ENCODE measurements around the gene RTCA.

The RTCA gene

DNA sequence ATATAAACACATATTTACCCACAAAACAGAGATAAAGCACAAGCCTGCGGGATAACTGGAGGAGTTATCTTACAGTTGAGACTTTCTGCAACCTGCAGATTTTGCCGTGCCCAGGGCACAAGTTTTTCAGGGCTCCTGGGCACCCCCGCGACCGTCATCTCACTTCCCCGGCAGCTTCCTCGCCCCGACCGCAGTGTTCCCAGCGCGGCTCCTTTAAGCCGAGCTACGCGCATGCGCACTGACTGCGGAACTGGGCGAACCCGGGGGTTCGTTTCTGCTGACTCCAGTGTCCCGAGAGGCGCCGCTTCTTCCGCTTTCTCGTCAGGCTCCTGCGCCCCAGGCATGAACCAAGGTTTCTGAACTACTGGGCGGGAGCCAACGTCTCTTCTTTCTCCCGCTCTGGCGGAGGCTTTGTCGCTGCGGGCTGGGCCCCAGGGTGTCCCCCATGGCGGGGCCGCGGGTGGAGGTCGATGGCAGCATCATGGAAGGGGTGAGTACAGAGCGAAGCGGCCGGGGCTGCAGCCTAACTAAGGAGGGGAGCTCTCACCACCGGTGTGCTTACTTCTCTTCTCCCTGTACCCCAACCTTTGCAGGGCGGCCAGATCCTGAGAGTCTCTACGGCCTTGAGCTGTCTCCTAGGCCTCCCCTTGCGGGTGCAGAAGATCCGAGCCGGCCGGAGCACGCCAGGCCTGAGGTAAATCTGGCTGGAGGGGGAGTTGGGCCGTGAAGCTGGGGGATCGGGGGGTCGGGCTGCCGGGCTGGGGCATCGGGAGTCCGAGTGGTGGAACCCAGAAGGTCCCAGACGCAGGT, at the start of gene RTCA:
TSS of gene RTCA (plus strand) at position 286 of the 810 bp plus-strand sequence. CDS start at position 446, 160 bp downstream.
- H3K27me3 ChIP-seq (replicated peaks; ENCODE audit: control insufficient read depth, insufficient read depth, low read length): no peaks in the 10 kb centered on the region
- H3K36me3 ChIP-seq (ENCODE audit: control insufficient read depth, insufficient read depth, low read length): peaks cover 11% of the 10 kb centered on the region
- peak; percentile 93 for DNase-seq (ENCODE audit: extremely low read depth, insufficient read length)
- no peak for TF ChIP-seq CTCF (IDR thresholded peaks at IDR 0.05; ENCODE audit: insufficient read depth, low read length, poor library complexity, severe bottlenecking)
- H3K4me3 ChIP-seq (replicated peaks; ENCODE audit: low read depth, low read length): peak within 1 kb of the TSS; percentile 100

GRCh38 chr1:100217834-100218233, 48.2 kb upstream of the RTCA start:
- H3K36me3 ChIP-seq (ENCODE audit: control insufficient read depth, insufficient read depth, low read length): peaks cover 5% of the 10 kb centered on the region
- H3K27me3 ChIP-seq (replicated peaks; ENCODE audit: control insufficient read depth, insufficient read depth, low read length): no peaks in the 10 kb centered on the region
- TF ChIP-seq CTCF (IDR thresholded peaks at IDR 0.05; ENCODE audit: insufficient read depth, low read length, poor library complexity, severe bottlenecking): no peak
- no peak for DNase-seq (ENCODE audit: extremely low read depth, insufficient read length)
- H3K4me3 ChIP-seq (replicated peaks; ENCODE audit: low read depth, low read length): no peak overlapping the region

DNA sequence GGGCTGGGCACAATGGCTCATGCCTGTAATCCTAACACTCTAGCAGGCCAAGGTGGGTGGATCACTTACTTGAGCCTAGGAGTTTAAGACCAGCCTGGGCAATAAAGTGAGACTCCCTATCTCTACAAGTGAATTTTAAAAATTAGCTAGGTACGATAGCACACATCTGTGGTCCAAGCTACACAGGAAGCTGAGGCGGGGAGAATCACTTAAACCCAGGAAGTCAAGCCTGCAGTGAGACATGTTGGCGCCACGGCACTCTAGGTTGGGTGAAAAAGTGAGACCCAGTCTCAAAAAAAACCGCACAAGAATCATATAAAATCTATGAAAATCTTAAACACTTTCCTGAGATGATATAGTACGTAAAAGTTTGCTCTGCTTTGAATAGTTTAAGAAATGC, 46.6 kb upstream of the RTCA start:
- H3K4me3 ChIP-seq (replicated peaks; ENCODE audit: low read depth, low read length): no peak overlapping the region
- TF ChIP-seq CTCF (IDR thresholded peaks at IDR 0.05; ENCODE audit: insufficient read depth, low read length, poor library complexity, severe bottlenecking): no peak
- no peak for DNase-seq (ENCODE audit: extremely low read depth, insufficient read length)
- peaks cover 4% of the 10 kb centered on the region for H3K36me3 ChIP-seq (ENCODE audit: control insufficient read depth, insufficient read depth, low read length)
- no peaks in the 10 kb centered on the region for H3K27me3 ChIP-seq (replicated peaks; ENCODE audit: control insufficient read depth, insufficient read depth, low read length)

DNA sequence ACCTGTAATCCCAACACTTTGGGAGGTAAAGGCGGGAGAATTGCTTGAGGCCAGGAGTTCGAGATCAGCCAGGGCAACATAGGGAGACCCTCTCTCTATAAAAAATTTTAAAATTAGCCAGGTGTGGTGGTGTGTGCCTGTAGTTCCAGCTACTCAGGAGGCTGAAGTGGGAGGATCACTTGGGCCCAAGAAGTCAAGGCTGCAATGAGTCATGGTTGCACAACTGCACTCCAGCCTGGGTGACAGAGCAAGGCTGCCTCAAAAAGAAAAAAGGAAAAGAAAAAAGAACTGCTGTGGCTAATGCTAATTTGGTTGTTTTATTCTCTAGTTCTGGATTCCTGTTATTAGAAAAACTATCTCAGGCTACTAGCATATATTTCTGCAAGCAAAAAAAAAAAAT, 46.1 kb upstream of the RTCA start:
- Histone ChIP-seq H3K4me3 (replicated peaks; ENCODE audit: low read depth, low read length) (no peak overlapping the region), H3K27me3 (replicated peaks; ENCODE audit: control insufficient read depth, insufficient read depth, low read length) (no peaks in the 10 kb centered on the region), H3K36me3 (ENCODE audit: control insufficient read depth, insufficient read depth, low read length) (peaks cover 4% of the 10 kb centered on the region)
- no peak for DNase-seq (ENCODE audit: extremely low read depth, insufficient read length)
- no peak for TF ChIP-seq CTCF (IDR thresholded peaks at IDR 0.05; ENCODE audit: insufficient read depth, low read length, poor library complexity, severe bottlenecking)

DNA sequence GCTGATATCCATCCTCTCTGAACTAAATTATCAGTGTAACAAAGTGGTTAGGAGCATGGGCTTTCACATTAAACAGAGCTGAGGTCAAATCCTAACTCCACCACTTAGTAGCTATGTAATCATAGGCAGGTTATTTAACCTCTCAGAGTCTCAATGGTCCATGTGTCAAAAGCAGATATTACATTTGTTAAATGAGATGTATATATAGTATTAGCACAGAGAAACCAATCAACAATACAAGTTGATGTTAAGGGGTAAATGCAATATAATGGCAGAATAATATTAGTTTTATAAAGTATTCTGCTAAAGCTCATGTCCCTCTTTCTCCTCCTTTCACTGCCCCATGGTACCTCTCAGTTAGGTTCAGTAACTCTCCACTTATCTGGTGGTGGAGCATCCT, 43.6 kb upstream of the RTCA start:
- H3K27me3 ChIP-seq (replicated peaks; ENCODE audit: control insufficient read depth, insufficient read depth, low read length): no peaks in the 10 kb centered on the region
- no peak for DNase-seq (ENCODE audit: extremely low read depth, insufficient read length)
- TF ChIP-seq CTCF (IDR thresholded peaks at IDR 0.05; ENCODE audit: insufficient read depth, low read length, poor library complexity, severe bottlenecking): no peak
- H3K36me3 ChIP-seq (ENCODE audit: control insufficient read depth, insufficient read depth, low read length): peaks cover 4% of the 10 kb centered on the region
- H3K4me3 ChIP-seq (replicated peaks; ENCODE audit: low read depth, low read length): no peak overlapping the region
